ENCODE data around the gene ASXL3. TPM values are rescaled to one million over a fixed set of nuclear protein-coding genes. Genes with fewer than 3 reads are reported as not detected.

The ASXL3 gene
- total and polyA plus RNA-seq, 2 donors (not counting 3 experiments of a cell fraction or from before 2014, with no cell fraction given): 0.07 to 0.27 TPM

DNA sequence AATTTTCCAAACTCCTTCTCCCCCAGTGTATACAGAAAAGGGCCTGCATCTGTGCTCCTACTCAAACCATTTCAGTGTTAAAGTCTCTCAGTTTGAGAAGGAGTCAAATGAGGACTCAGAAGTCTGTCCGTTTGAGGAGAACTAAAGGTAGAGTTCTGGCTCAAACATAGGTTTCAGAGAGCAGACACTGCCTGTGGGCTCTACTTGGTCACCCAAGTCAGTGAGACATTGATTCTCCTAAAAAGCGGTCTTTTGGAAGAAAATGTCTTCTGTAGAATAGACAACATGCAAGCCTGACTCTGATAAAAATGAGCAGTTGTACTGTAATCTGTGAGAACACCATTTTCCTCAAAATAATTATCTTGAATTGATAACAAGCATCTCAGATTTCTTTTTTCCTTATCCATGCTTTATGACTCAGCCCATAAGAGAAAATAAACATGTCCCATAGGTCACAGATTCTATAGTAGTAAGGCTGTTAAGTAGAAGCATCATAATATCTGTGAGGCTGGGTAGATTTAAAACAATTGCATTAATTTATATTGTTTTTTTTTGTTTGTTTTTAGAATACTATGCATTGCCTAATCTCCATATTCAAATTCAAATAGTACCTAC, 82.8 kb downstream of the ASXL3 start:
- no peak for DNase-seq (ENCODE audit: low read depth, low spot score)
- dilution Hi-C loops (cut with MboI; ENCODE audit: extremely low pct_ligation_motif_present, low sequenced_read_pairs) (no loop called here), intact Hi-C loops (cut with micrococcal nuclease) (no loop called here)
- no peaks in the 10 kb centered on the region for H3K4me1 ChIP-seq (ENCODE audit: control insufficient read depth, extremely low read depth, insufficient read depth, low read length)
- H2AFZ ChIP-seq (ENCODE audit: low read depth, low read length): no peak overlapping the region
- H3K4me3 ChIP-seq (replicated peaks in 1 of 3; ENCODE audit: insufficient read depth in 1 of 3, low read depth in 1 of 3, low read length in 3 of 3): no peak overlapping the region
- H3K9me3 ChIP-seq (replicated peaks; ENCODE audit: control insufficient read depth, insufficient read depth, low read length): no peaks in the 10 kb centered on the region
- H4K20me1 ChIP-seq (replicated peaks; ENCODE audit: control insufficient read depth, extremely low read depth, insufficient read depth, low read length): no peaks in the 10 kb centered on the region
- no peak for FAIRE-seq
- CTCF ChIA-PET: no interaction called here
- H3K79me2 ChIP-seq (ENCODE audit: control insufficient read depth, insufficient read depth, low read length): no peaks in the 10 kb centered on the region
- TF ChIP-seq POLR2AphosphoS5 (IDR thresholded peaks at IDR 0.05; ENCODE audit: insufficient read depth, low read depth, low read length) (no peak), JUN (IDR thresholded peaks at IDR 0.05; ENCODE audit: borderline replicate concordance, insufficient read depth, insufficient read length, low read depth) (no peak), POLR2A (IDR thresholded peaks at IDR 0.05; ENCODE audit: low read depth, low read length) (no peak), EZH2 (IDR thresholded peaks at IDR 0.05; ENCODE audit: borderline replicate concordance, low read depth, low read length, severe bottlenecking) (no peak), MYC (IDR thresholded peaks at IDR 0.05; ENCODE audit: low read depth, low read length) (no peak), FOS (IDR thresholded peaks at IDR 0.05; ENCODE audit: borderline replicate concordance, insufficient read depth, low read length) (no peak)
- TF ChIP-seq, protein P1, sequence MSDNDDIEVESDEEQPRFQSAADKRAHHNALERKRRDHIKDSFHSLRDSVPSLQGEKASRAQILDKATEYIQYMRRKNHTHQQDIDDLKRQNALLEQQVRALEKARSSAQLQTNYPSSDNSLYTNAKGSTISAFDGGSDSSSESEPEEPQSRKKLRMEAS (IDR thresholded peaks at IDR 0.05; ENCODE audit: insufficient read depth, insufficient read length): no peak
- no peak overlapping the region for H3K9ac ChIP-seq (replicated peaks; ENCODE audit: extremely low read depth, insufficient read depth, low read length)
- no TSS peak for BruUV-seq (replicated peaks)
- POLR2A ChIA-PET: no interaction called here
- H3K36me3 ChIP-seq (ENCODE audit: control insufficient read depth in 2 of 2, extremely low read depth in 1 of 2, insufficient read depth in 2 of 2, low read length in 2 of 2): no peaks in the 10 kb centered on the region
- H3K9me1 ChIP-seq (replicated peaks; ENCODE audit: control insufficient read depth, extremely low read depth, insufficient read depth, low read length): no peaks in the 10 kb centered on the region
- H3K27ac ChIP-seq (ENCODE audit: insufficient read depth, low read depth, low read length): no peak overlapping the region
- H3K27me3 ChIP-seq (ENCODE audit: control insufficient read depth in 2 of 2, insufficient read depth in 2 of 2, low read length in 2 of 2): no peaks in the 10 kb centered on the region
- H3K4me2 ChIP-seq (ENCODE audit: insufficient read depth, low read length): no peak overlapping the region

DNA sequence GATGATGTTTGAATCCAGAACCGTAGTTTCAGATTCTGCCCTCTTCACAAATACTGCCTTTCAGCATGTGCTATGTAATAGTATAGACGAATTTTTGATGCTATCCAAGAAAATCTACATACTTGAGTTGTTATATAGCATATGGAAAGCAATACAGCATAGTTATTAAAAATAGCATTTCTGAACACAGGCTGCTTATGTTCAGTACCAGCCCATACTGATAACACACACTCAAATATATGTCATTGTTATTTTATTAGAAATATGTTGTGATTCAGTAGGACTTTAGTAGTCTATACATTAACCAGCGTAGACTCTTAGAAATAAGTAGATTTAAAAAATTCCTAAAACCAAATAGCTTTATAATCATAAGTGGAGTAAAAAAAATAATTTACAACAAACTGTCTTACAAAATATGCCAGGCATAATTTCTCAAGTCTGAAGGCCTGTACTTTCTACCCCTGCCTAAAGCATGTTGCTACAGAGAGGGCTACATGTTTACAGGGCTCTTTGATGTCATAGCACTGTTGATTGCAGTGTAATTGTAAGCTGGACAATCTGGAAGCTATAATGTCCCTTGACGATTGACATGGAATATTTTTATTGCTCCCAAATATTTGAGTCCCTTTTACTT, 86.3 kb downstream of the ASXL3 start:
- FAIRE-seq (no peak), DNase-seq (ENCODE audit: low read depth, low spot score) (no peak)
- Histone ChIP-seq H3K27ac (ENCODE audit: insufficient read depth, low read depth, low read length) (no peak overlapping the region), H3K4me1 (ENCODE audit: control insufficient read depth, extremely low read depth, insufficient read depth, low read length) (no peaks in the 10 kb centered on the region), H3K27me3 (ENCODE audit: control insufficient read depth in 2 of 2, insufficient read depth in 2 of 2, low read length in 2 of 2) (no peaks in the 10 kb centered on the region), H4K20me1 (replicated peaks; ENCODE audit: control insufficient read depth, extremely low read depth, insufficient read depth, low read length) (no peaks in the 10 kb centered on the region), H3K9me3 (replicated peaks; ENCODE audit: control insufficient read depth, insufficient read depth, low read length) (no peaks in the 10 kb centered on the region), H3K9me1 (replicated peaks; ENCODE audit: control insufficient read depth, extremely low read depth, insufficient read depth, low read length) (no peaks in the 10 kb centered on the region), H3K36me3 (ENCODE audit: control insufficient read depth in 2 of 2, extremely low read depth in 1 of 2, insufficient read depth in 2 of 2, low read length in 2 of 2) (no peaks in the 10 kb centered on the region), H3K79me2 (ENCODE audit: control insufficient read depth, insufficient read depth, low read length) (no peaks in the 10 kb centered on the region), H3K4me2 (ENCODE audit: insufficient read depth, low read length) (no peak overlapping the region), H3K4me3 (replicated peaks in 1 of 3; ENCODE audit: insufficient read depth in 1 of 3, low read depth in 1 of 3, low read length in 3 of 3) (no peak overlapping the region), H3K9ac (replicated peaks; ENCODE audit: extremely low read depth, insufficient read depth, low read length) (no peak overlapping the region), H2AFZ (ENCODE audit: low read depth, low read length) (no peak overlapping the region)
- TF ChIP-seq, protein P2, sequence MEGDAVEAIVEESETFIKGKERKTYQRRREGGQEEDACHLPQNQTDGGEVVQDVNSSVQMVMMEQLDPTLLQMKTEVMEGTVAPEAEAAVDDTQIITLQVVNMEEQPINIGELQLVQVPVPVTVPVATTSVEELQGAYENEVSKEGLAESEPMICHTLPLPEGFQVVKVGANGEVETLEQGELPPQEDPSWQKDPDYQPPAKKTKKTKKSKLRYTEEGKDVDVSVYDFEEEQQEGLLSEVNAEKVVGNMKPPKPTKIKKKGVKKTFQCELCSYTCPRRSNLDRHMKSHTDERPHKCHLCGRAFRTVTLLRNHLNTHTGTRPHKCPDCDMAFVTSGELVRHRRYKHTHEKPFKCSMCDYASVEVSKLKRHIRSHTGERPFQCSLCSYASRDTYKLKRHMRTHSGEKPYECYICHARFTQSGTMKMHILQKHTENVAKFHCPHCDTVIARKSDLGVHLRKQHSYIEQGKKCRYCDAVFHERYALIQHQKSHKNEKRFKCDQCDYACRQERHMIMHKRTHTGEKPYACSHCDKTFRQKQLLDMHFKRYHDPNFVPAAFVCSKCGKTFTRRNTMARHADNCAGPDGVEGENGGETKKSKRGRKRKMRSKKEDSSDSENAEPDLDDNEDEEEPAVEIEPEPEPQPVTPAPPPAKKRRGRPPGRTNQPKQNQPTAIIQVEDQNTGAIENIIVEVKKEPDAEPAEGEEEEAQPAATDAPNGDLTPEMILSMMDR (IDR thresholded peaks at IDR 0.05; ENCODE audit: extremely low read depth in 1 of 2, insufficient read depth in 1 of 2, low read depth in 1 of 2, low read length in 2 of 2): no peak
- no peak for TF ChIP-seq MYC (IDR thresholded peaks at IDR 0.05; ENCODE audit: low read depth, low read length)
- no peak for TF ChIP-seq JUN (IDR thresholded peaks at IDR 0.05; ENCODE audit: borderline replicate concordance, insufficient read depth, insufficient read length, low read depth)
- TF ChIP-seq GATA2 (IDR thresholded peaks at IDR 0.05; ENCODE audit: insufficient read depth, insufficient read length, low read depth, low read length): no peak
- no TSS peak for BruUV-seq (replicated peaks)
- ChIA-PET POLR2A (no interaction called here), CTCF (interaction anchor here (1.0 kb wide), 1 partner anchor 432 kb away, joined by 3 read pairs; no protein-coding TSS in a partner anchor)
- intact Hi-C loops (cut with micrococcal nuclease) (no loop called here), dilution Hi-C loops (cut with MboI; ENCODE audit: extremely low pct_ligation_motif_present, low sequenced_read_pairs) (no loop called here)
